HFFc6 (cell line): ENCODE data around the gene PRKD1. TPM values are rescaled to one million over a fixed set of nuclear protein-coding genes. Genes with fewer than 3 reads are reported as not detected.

Source experiments
- DNase-seq: peaks from one replicate; pipeline ENCODE4 v3.0.0-alpha.2; 2018
- H3K27ac Mint-ChIP-seq: 2 replicates; pipeline ENCODE4 v1.8.0; 2020; ENCODE audit warnings: mild to moderate bottlenecking, mixed read lengths
- H3K27me3 Mint-ChIP-seq: 2 replicates; pipeline ENCODE4 v1.8.0; 2021; ENCODE audit warnings: mild to moderate bottlenecking, moderate library complexity, mixed read lengths; ENCODE audit not compliant: insufficient read depth
- H3K36me3 Mint-ChIP-seq: 2 replicates; pipeline ENCODE4 v1.8.0; 2021; ENCODE audit warnings: low read depth, mixed read lengths
- H3K4me1 Mint-ChIP-seq: 2 replicates; pipeline ENCODE4 v1.8.0; 2020; ENCODE audit warnings: low read depth, mixed read lengths
- H3K4me3 Mint-ChIP-seq: 2 replicates; pipeline ENCODE4 v1.8.0; 2020; ENCODE audit warnings: mild to moderate bottlenecking, moderate library complexity, mixed read lengths
- H3K9me3 Mint-ChIP-seq: 2 replicates; pipeline ENCODE4 v1.8.0; 2020; ENCODE audit warnings: mild to moderate bottlenecking, mixed read lengths
- total RNA-seq, 6 experiments: library from RNA; stranded (reverse); fragmentation: NEBNext Ultra II Directional; extraction: Animal tissue kit (Norgen Biotek cat#: 25700); gene quantifications; 2 replicates in 1 of 6; 3 replicates in 5 of 6; pipeline ENCODE4 v1.2.3, GENCODE V29; 2021
- TF ChIP-seq, protein P1 (sequence below): fragments of 200-600 bp; sonication (generic); IDR thresholded peaks from 2 replicates; pipeline ENCODE4 v1.5.0; 2021; ENCODE audit warnings: antibody characterized with exemption, mild to moderate bottlenecking

Gene PRKD1
- total RNA-seq, 6 experiments from 2014 or later: 19.1 to 23.9 (median 21.7) TPM

GRCh38 chr14:29756019-29756385, 171.6 kb downstream of the PRKD1 start:
- TF ChIP-seq, protein P1, sequence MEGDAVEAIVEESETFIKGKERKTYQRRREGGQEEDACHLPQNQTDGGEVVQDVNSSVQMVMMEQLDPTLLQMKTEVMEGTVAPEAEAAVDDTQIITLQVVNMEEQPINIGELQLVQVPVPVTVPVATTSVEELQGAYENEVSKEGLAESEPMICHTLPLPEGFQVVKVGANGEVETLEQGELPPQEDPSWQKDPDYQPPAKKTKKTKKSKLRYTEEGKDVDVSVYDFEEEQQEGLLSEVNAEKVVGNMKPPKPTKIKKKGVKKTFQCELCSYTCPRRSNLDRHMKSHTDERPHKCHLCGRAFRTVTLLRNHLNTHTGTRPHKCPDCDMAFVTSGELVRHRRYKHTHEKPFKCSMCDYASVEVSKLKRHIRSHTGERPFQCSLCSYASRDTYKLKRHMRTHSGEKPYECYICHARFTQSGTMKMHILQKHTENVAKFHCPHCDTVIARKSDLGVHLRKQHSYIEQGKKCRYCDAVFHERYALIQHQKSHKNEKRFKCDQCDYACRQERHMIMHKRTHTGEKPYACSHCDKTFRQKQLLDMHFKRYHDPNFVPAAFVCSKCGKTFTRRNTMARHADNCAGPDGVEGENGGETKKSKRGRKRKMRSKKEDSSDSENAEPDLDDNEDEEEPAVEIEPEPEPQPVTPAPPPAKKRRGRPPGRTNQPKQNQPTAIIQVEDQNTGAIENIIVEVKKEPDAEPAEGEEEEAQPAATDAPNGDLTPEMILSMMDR: no peak
- H3K36me3 Mint-ChIP-seq: peaks cover 5% of the 10 kb centered on the region; the same call in 1 of the 2 replicates
- no peaks in the 10 kb centered on the region for H3K9me3 Mint-ChIP-seq
- no peak overlapping the region for H3K27ac Mint-ChIP-seq
- peaks cover 27% of the 10 kb centered on the region for H3K4me1 Mint-ChIP-seq
- no peak for DNase-seq
- no peak overlapping the region for H3K4me3 Mint-ChIP-seq
- peaks cover 2% of the 10 kb centered on the region; the same call in 1 of the 2 replicates for H3K27me3 Mint-ChIP-seq

GRCh38 chr14:29755311-29756018, 172.2 kb downstream of the PRKD1 start:
- Mint-ChIP-seq H3K9me3 (no peaks in the 10 kb centered on the region), H3K36me3 (peaks cover 5% of the 10 kb centered on the region; the same call in 1 of the 2 replicates), H3K27ac (no peak overlapping the region), H3K4me3 (no peak overlapping the region), H3K4me1 (peaks cover 32% of the 10 kb centered on the region), H3K27me3 (peaks cover 2% of the 10 kb centered on the region; the same call in 1 of the 2 replicates)
- no peak for DNase-seq
- TF ChIP-seq, protein P1: no peak

DNA sequence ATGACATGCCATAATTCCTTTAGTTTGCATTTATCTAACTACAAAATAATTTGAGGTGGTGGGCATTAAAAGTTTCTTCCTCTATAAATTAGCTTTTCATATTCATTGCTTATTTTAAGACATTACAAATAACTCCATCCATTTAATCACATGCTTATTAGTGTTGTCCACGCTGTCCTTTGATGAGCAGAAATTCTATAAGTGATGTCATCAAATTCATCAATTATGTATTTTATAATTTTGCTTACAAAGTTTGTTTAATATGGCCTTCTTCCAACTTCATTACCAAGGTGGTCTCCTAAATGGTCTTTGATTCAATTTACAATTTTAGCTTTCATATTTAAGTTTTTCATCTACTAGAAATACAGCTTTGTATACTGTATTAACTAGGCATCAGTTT, 173.5 kb downstream of the PRKD1 start:
- DNase-seq: no peak
- H3K27me3 Mint-ChIP-seq: peaks cover 2% of the 10 kb centered on the region; the same call in 1 of the 2 replicates
- no peak overlapping the region for H3K4me3 Mint-ChIP-seq
- no peaks in the 10 kb centered on the region for H3K9me3 Mint-ChIP-seq
- TF ChIP-seq, protein P1: no peak
- peaks cover 33% of the 10 kb centered on the region for H3K4me1 Mint-ChIP-seq
- no peak overlapping the region for H3K27ac Mint-ChIP-seq
- H3K36me3 Mint-ChIP-seq: peaks cover 5% of the 10 kb centered on the region; the same call in 1 of the 2 replicates

GRCh38 chr14:29752221-29752923, 175.3 kb downstream of the PRKD1 start:
- H3K36me3 Mint-ChIP-seq: peaks cover 5% of the 10 kb centered on the region; the same call in 1 of the 2 replicates
- H3K4me3 Mint-ChIP-seq: no peak overlapping the region
- no peaks in the 10 kb centered on the region for H3K9me3 Mint-ChIP-seq
- H3K27ac Mint-ChIP-seq: no peak overlapping the region
- DNase-seq: no peak
- peaks cover 2% of the 10 kb centered on the region; the same call in 1 of the 2 replicates for H3K27me3 Mint-ChIP-seq
- TF ChIP-seq, protein P1: no peak
- H3K4me1 Mint-ChIP-seq: peaks cover 40% of the 10 kb centered on the region

GRCh38 chr14:29749829-29750228, 177.8 kb downstream of the PRKD1 start:
- no peak overlapping the region; the same call in 1 of the 2 replicates for H3K4me3 Mint-ChIP-seq
- H3K9me3 Mint-ChIP-seq: no peaks in the 10 kb centered on the region
- TF ChIP-seq, protein P1: no peak
- peaks cover 34% of the 10 kb centered on the region for H3K4me1 Mint-ChIP-seq
- no peak for DNase-seq
- H3K36me3 Mint-ChIP-seq: peaks cover 5% of the 10 kb centered on the region; the same call in 1 of the 2 replicates
- no peak overlapping the region for H3K27ac Mint-ChIP-seq
- no peaks in the 10 kb centered on the region for H3K27me3 Mint-ChIP-seq
